ENCODE data around the gene PCCA.

DNA sequence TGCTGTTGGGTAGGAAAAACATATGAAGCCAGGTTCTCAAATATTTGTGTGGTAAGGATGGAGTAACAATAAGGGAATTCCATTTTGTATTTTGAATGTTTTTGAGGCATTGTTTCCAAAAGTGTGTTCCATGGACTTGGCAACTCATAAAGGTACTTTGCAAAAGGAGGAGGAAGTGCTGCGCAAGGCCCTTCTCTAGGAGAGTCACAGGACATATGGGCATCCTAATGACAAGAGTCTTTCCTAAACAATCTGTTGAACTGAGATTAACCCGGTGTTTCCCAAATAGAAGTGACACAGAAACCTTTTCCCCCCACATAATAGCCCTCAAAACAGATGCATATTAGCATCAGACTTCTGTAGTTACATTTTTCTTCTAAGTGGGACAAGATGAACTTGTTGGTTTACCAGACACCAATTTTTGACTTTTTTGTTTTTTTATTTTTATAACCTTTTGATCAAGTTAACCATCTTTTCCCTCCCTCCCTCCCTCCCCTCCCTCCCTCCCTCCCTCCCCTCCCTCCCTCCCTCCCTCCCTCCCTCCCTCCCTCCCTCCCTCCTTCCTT is 209.3 kb downstream of the PCCA start:
- TF ChIP-seq FOXP4 (CRISPR knock-in tag; IDR thresholded peaks at IDR 0.05) (no peak), KMT2B (CRISPR knock-in tag; IDR thresholded peaks at IDR 0.05) (no peak), TCF12 (IDR thresholded peaks at IDR 0.05) (no peak), TCF12 (CRISPR knock-in tag; IDR thresholded peaks at IDR 0.05) (no peak), RARG (CRISPR knock-in tag; IDR thresholded peaks at IDR 0.05; ENCODE audit: low read depth) (no peak), ZNF652 (CRISPR knock-in tag; IDR thresholded peaks at IDR 0.05; ENCODE audit: borderline replicate concordance, low read depth) (no peak), ATF7 (IDR thresholded peaks at IDR 0.05) (no peak), ATF7 (CRISPR knock-in tag; IDR thresholded peaks at IDR 0.05) (no peak), FOXO4 (CRISPR knock-in tag; conservative IDR thresholded peaks at IDR 0.05) (no peak), ZNF354B (CRISPR knock-in tag; IDR thresholded peaks at IDR 0.05) (no peak)
- TF ChIP-seq, protein P1, sequence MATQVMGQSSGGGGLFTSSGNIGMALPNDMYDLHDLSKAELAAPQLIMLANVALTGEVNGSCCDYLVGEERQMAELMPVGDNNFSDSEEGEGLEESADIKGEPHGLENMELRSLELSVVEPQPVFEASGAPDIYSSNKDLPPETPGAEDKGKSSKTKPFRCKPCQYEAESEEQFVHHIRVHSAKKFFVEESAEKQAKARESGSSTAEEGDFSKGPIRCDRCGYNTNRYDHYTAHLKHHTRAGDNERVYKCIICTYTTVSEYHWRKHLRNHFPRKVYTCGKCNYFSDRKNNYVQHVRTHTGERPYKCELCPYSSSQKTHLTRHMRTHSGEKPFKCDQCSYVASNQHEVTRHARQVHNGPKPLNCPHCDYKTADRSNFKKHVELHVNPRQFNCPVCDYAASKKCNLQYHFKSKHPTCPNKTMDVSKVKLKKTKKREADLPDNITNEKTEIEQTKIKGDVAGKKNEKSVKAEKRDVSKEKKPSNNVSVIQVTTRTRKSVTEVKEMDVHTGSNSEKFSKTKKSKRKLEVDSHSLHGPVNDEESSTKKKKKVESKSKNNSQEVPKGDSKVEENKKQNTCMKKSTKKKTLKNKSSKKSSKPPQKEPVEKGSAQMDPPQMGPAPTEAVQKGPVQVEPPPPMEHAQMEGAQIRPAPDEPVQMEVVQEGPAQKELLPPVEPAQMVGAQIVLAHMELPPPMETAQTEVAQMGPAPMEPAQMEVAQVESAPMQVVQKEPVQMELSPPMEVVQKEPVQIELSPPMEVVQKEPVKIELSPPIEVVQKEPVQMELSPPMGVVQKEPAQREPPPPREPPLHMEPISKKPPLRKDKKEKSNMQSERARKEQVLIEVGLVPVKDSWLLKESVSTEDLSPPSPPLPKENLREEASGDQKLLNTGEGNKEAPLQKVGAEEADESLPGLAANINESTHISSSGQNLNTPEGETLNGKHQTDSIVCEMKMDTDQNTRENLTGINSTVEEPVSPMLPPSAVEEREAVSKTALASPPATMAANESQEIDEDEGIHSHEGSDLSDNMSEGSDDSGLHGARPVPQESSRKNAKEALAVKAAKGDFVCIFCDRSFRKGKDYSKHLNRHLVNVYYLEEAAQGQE (IDR thresholded peaks at IDR 0.05; ENCODE audit: borderline replicate concordance in 1 of 2, low read depth in 1 of 2, low read length in 2 of 2), result no peak
- TF ChIP-seq, protein P2, sequence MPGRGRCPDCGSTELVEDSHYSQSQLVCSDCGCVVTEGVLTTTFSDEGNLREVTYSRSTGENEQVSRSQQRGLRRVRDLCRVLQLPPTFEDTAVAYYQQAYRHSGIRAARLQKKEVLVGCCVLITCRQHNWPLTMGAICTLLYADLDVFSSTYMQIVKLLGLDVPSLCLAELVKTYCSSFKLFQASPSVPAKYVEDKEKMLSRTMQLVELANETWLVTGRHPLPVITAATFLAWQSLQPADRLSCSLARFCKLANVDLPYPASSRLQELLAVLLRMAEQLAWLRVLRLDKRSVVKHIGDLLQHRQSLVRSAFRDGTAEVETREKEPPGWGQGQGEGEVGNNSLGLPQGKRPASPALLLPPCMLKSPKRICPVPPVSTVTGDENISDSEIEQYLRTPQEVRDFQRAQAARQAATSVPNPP (CRISPR knock-in tag; IDR thresholded peaks at IDR 0.05), result no peak
